ENCODE results near the gene PANK4.

GRCh38 chr1:2512862-2513421, 13.5 kb downstream of the PANK4 start:
- TF ChIP-seq EZH2 (IDR thresholded peaks at IDR 0.05; ENCODE audit: borderline replicate concordance, low read depth, low read length, severe bottlenecking) (no peak), POLR2A (IDR thresholded peaks at IDR 0.05; ENCODE audit: low read depth, low read length) (no peak), CTCF (IDR thresholded peaks at IDR 0.05; ENCODE audit: extremely low read depth in 1 of 2, insufficient read depth in 1 of 2, low read depth in 1 of 2, low read length in 2 of 2) (no peak), MAX (IDR thresholded peaks at IDR 0.05; ENCODE audit: insufficient read depth, insufficient read length) (no peak), POLR2AphosphoS5 (IDR thresholded peaks at IDR 0.05; ENCODE audit: insufficient read depth, low read depth, low read length) (no peak), GATA2 (IDR thresholded peaks at IDR 0.05; ENCODE audit: insufficient read depth, insufficient read length, low read depth, low read length) (no peak), MYC (IDR thresholded peaks at IDR 0.05; ENCODE audit: low read depth, low read length) (no peak), JUN (IDR thresholded peaks at IDR 0.05; ENCODE audit: borderline replicate concordance, insufficient read depth, insufficient read length, low read depth) (no peak), FOS (IDR thresholded peaks at IDR 0.05; ENCODE audit: borderline replicate concordance, insufficient read depth, low read length) (no peak)

Data from endothelial cell of umbilical vein (primary cell).